Right cardiac atrium (tissue), 5 donors: ENCODE results near the gene TMEM247. TPM values are rescaled to one million over a fixed set of nuclear protein-coding genes. Genes with fewer than 3 reads are reported as not detected.
"Not testable (repeated sequence)": the region's sequence is repeated elsewhere in the genome, so short reads cannot be mapped to it uniquely, and the experiment has no call there.

Experiments used
- ATAC-seq, 2 donors: fragments of 200-7000 bp; cut with Tn5 transposase; one replicate each; pipeline versions ENCODE4 v1.8.0 to v1.9.1; 2020; ENCODE audit warnings: moderate library complexity in 2 of 2, mild to moderate bottlenecking in 1 of 2
- DNase-seq, 3 donors: peaks; one replicate each; pipeline ENCODE4 v3.0.0-alpha.2; 2020
- H3K27ac ChIP-seq: one replicate; pipeline ENCODE4 v1.5.1; 2013; ENCODE audit warnings: mild to moderate bottlenecking, low read length, control low read depth, moderate library complexity
- H3K27me3 ChIP-seq: one replicate; pipeline ENCODE4 v1.6.1; 2013; ENCODE audit not compliant: control insufficient read depth, insufficient read depth
- H3K4me1 ChIP-seq: one replicate; pipeline ENCODE4 v1.6.1; 2013; ENCODE audit warnings: low read length; ENCODE audit not compliant: control insufficient read depth, insufficient read depth
- H3K4me3 ChIP-seq: one replicate; pipeline ENCODE4 v1.5.1; 2013; ENCODE audit warnings: low read length, control low read depth
- H3K9me3 ChIP-seq: one replicate; pipeline ENCODE4 v1.6.1; 2013; ENCODE audit warnings: low read length; ENCODE audit not compliant: control insufficient read depth
- WGBS: extraction: QIAGEN DNeasy Blood & Tissue Kit; methylation state at CpG from one replicate; pipeline ENCODE4 v1.1.7; 2013; 5-methylcytosine and 5-hydroxymethylcytosine counted together
- intact Hi-C, 4 donors: fragments of 100-400 bp; cut with DNase I; formaldehyde crosslinking; loops; one replicate each; pipeline versions ENCODE4 v1.11.0 to v1.14.0; 2022 to 2023
- polyA plus RNA-seq: library from polyadenylated mRNA; stranded (reverse); fragments of 200-250 nt; gene quantifications from one replicate; pipeline ENCODE4 v1.2.3, GENCODE V29; 2013
- total RNA-seq, 4 donors: library from RNA; stranded (reverse); fragmentation: NEBNext Ultra II Directional; extraction: Animal tissue kit (Norgen Biotek cat#: 25700); gene quantifications; one replicate each; pipeline ENCODE4 v1.2.1, GENCODE V29; 2021
- donor health status: healthy with polysubstance abuse.
- donor health status: DM: no; HTN: yes; CAD: no.
- donor health status: DM: no; HTN: no; CAD: no.
- donor health status: DM: no; HTN: yes; CAD: no; lungs with severe emphysema.
- donor health status: DM: yes; HTN: yes; CAD: no.

Gene TMEM247
- total and polyA plus RNA-seq, 5 donors = not detected

DNA sequence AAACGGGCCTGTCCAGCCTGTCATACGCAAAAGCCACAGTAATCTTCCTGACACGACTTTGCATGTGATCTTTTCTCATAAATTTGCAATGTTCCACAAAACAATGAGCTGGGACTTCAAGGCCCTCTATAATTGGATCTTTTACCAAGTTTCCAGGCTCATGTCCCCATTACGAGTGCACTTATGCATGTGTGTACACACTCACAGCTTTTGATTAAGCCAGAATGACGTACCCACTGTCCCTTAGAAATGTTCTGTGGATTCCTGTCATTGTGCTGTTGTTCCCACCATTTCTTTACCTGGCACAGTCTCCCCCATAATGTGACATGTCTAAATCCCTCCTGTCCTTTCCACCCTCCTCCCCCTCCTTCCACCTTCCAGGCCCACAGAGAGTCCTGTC lies 19.7 kb upstream of the TMEM247 start:
- H3K27ac ChIP-seq = peak overlapping the region; percentile 76
- WGBS = 49% methylated on average over 5 of the region's 5 CpGs
- no peak overlapping the region for H3K4me3 ChIP-seq
- intact Hi-C loops = loop anchor here in 1 of 4 donors (2.0 kb wide), 1 partner anchor 465 kb away; no protein-coding TSS in a partner anchor
- DNase-seq (no peak), ATAC-seq (no peak)
- H3K27me3 ChIP-seq = no peaks in the 10 kb centered on the region
- H3K4me1 ChIP-seq = peaks cover 16% of the 10 kb centered on the region
- no peaks in the 10 kb centered on the region for H3K9me3 ChIP-seq

DNA sequence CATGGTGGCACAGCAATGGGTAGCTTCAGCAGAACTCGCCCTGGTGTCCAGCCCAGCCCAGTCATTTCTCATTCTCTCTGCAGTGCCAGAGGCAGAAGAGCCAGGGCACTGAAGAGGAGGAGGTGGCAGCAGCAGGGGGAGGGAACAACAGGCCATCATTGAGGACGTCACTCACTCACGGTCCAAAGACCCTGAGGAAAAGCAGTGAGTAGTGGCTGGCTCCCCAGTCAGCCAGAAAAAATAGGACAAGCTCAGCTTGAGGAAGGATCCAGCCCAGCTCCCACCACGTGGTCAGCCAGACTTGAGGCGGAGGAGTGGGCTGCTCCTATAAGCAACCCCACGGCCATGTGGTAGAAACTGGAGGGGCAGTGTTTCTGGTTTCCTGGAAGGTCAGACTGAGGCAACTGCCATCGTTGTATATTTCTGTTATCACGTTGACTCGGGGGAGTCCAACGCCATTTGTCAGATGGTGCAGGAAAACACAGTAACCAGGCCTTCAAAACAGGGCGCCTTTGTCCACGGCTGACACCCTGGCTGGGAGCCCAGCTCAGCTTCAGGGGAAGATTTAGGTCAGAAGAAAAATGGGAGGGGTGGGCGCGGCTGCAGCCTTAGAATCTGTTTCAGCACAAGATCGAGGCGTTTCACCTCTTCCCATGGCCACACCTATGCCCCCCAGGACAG lies 19.0 kb upstream of the TMEM247 start:
- H3K9me3 ChIP-seq = no peaks in the 10 kb centered on the region
- ATAC-seq (peak; percentile 73 to 78), DNase-seq (peak; percentile 90 to 94 (median 92))
- no peak overlapping the region for H3K4me3 ChIP-seq
- 22% methylated on average over 16 of the region's 16 CpGs for WGBS
- peak overlapping the region; percentile 76 for H3K27ac ChIP-seq
- H3K4me1 ChIP-seq = peaks cover 16% of the 10 kb centered on the region
- intact Hi-C loops = loop anchor here in 1 of 4 donors (2.0 kb wide), 1 partner anchor 466 kb away; no protein-coding TSS in a partner anchor
- H3K27me3 ChIP-seq = no peaks in the 10 kb centered on the region

DNA sequence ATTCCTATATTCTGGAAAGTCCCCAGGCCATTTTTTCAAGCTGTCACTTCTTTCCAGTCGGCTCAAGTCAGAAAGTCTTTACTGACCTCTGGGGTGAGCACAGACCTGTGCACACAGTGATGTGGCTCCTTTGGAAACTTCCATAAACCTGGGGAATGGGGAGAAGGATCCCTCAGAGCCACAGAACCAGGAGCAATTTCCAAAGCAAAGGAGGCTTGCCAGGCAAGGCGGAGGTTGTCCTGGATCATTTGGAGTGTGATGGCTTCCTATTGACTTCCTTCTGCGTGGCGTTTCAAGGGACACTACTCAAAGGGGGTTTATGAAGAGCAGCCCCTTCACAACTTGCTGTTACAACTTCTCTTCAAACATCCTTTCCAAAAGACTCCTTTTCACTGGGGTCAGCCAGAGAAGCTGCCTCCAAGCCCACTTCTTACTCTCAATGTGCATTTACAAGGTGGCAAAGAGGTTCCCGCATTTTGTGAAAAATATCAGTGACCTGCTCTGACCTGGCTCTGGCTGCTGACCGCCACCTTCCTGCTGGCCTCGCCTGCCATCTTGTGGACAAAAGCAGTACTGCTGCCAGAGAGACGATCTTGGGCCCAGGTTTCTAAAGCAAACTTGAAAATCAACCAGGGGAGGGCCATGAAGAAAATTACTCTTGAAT lies 18.2 kb upstream of the TMEM247 start:
- intact Hi-C loops = loop anchor here in 1 of 4 donors (2.0 kb wide), 1 partner anchor 466 kb away; no protein-coding TSS in a partner anchor
- H3K4me1 ChIP-seq = peaks cover 16% of the 10 kb centered on the region
- no peak overlapping the region for H3K4me3 ChIP-seq
- 14% methylated on average over 8 of the region's 8 CpGs for WGBS
- no peaks in the 10 kb centered on the region for H3K9me3 ChIP-seq
- DNase-seq = peak; percentile 75 to 92 (median 89)
- ATAC-seq = peak; percentile 59 to 64
- H3K27me3 ChIP-seq = no peaks in the 10 kb centered on the region
- H3K27ac ChIP-seq = peak overlapping the region; percentile 76

DNA sequence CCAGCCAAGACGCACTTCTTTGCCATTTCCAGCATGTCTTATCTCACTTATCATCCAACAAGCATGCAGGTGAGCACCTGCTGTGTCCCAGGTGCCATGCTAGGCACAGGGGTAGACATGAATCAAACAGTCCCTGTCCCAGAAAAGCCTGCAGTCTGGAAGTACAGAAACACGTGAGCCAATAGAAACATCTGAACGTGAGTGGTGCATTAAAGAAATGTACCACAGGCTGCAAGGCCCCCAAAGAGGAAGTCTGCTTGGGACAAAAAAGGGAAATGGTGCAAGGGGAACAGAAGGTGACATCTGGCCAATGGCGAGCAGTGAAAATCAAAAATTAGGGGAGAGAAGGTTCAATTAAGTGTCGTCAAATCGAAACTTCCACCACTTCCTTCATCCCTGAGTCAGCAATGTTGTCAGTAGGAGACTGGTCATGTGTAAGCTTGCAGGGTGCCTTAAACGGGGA lies 17.6 kb upstream of the TMEM247 start:
- intact Hi-C loops = loop anchor here in 2 of 4 donors (2.0 kb wide), 1 partner anchor 467 kb away; no protein-coding TSS in a partner anchor
- no peak for DNase-seq
- H3K4me3 ChIP-seq = no peak overlapping the region
- peaks cover 16% of the 10 kb centered on the region for H3K4me1 ChIP-seq
- 34% methylated on average over 7 of the region's 7 CpGs for WGBS
- no peaks in the 10 kb centered on the region for H3K27me3 ChIP-seq
- H3K27ac ChIP-seq = no peak overlapping the region
- no peak for ATAC-seq
- H3K9me3 ChIP-seq = no peaks in the 10 kb centered on the region

GRCh38 chr2:46462936-46463335 lies 16.4 kb upstream of the TMEM247 start:
- Histone ChIP-seq H3K27ac (no peak overlapping the region), H3K4me1 (peaks cover 16% of the 10 kb centered on the region), H3K27me3 (no peaks in the 10 kb centered on the region), H3K4me3 (no peak overlapping the region), H3K9me3 (no peaks in the 10 kb centered on the region)
- intact Hi-C loops = loop anchor here in 1 of 4 donors (2.0 kb wide), 1 partner anchor 468 kb away; no protein-coding TSS in a partner anchor
- WGBS = 90% methylated on average over 3 of the region's 3 CpGs
- ATAC-seq (no peak), DNase-seq (no peak)

DNA sequence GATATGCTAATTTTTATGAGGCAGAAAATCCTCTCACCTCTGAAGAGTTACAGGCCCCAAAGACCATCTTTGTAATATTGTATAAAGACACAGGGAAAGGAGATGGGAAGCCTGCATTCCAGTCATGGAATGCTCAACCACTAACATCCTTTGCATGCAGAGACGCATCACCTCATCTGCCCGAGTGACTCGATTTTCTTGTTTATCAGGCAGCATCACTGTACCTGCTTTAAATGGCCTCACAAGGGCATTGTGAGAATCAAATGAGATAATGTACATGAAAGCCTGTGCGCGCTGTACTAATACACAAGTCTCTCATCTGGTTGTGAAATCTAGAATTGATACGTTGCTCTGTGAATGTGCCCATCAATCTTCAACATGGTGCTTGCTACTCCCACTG lies 10.2 kb upstream of the TMEM247 start:
- Histone ChIP-seq H3K27ac (no peak overlapping the region), H3K4me1 (no peaks in the 10 kb centered on the region), H3K4me3 (no peak overlapping the region), H3K9me3 (no peaks in the 10 kb centered on the region), H3K27me3 (no peaks in the 10 kb centered on the region)
- 90% methylated on average over 6 of the region's 6 CpGs for WGBS
- intact Hi-C loops = loop anchor here in 2 of 4 donors (5.0 kb wide), 2 partner anchors 128 to 133 kb away; no protein-coding TSS in a partner anchor
- DNase-seq (no peak), ATAC-seq (no peak)

GRCh38 chr2:46469700-46470099 lies 9.7 kb upstream of the TMEM247 start:
- ATAC-seq (no peak), DNase-seq (no peak)
- Histone ChIP-seq H3K4me1 (no peaks in the 10 kb centered on the region), H3K4me3 (no peak overlapping the region), H3K27me3 (no peaks in the 10 kb centered on the region), H3K27ac (no peak overlapping the region), H3K9me3 (no peaks in the 10 kb centered on the region)
- WGBS = 78% methylated on average over 2 of the region's 2 CpGs
- intact Hi-C loops = loop anchor here in 2 of 4 donors (5.0 kb wide), 2 partner anchors 128 to 133 kb away; no protein-coding TSS in a partner anchor

DNA sequence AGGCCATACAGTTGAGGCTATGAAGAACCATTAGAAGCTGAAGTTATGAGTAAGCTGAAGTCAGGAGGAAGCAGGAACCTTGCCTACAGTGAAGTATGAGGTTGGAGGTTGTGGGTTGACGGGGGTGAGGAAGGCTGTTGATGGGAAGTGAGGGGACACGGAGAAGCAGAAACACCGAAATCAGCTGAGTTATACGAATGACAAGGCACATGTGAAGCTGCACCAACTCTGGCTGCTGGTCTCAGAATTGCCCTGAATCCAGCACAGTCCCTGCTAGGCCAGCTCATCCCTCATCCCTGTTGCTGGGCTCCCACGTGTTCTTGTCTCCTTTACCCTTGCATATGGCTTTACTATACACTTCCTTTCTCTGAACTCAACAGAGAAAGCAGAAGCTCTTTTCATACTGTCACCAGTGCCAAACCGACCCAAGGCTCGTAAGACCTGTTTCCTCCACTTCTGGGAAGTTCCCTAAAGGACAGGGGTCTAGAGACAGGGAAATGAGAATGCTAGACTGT lies 9.2 kb upstream of the TMEM247 start:
- H3K4me3 ChIP-seq = no peak overlapping the region
- H3K4me1 ChIP-seq = no peaks in the 10 kb centered on the region
- WGBS = 78% methylated on average over 7 of the region's 7 CpGs
- H3K27me3 ChIP-seq = no peaks in the 10 kb centered on the region
- H3K9me3 ChIP-seq = no peaks in the 10 kb centered on the region
- no peak overlapping the region for H3K27ac ChIP-seq
- DNase-seq (no peak), ATAC-seq (peak; percentile 59 to 71)
- intact Hi-C loops = no loop called here

- H3K4me1 ChIP-seq = no peaks in the 10 kb centered on the region
- intact Hi-C loops = no loop called here
- DNase-seq = no peak
- no peak overlapping the region for H3K4me3 ChIP-seq
- no peak overlapping the region for H3K27ac ChIP-seq
- ATAC-seq = no peak
- no peaks in the 10 kb centered on the region for H3K27me3 ChIP-seq
- WGBS = 82% methylated on average over 5 of the region's 5 CpGs
- no peaks in the 10 kb centered on the region for H3K9me3 ChIP-seq
Measured at GRCh38 chr2:46471019-46471583, 8.3 kb upstream of the TMEM247 start.

GRCh38 chr2:46471697-46472096 lies 7.7 kb upstream of the TMEM247 start:
- WGBS = 85% methylated on average over 1 of the region's 1 CpG
- H3K9me3 ChIP-seq = no peaks in the 10 kb centered on the region
- no peak for DNase-seq
- H3K27ac ChIP-seq = no peak overlapping the region
- no peak overlapping the region for H3K4me3 ChIP-seq
- H3K27me3 ChIP-seq = no peaks in the 10 kb centered on the region
- intact Hi-C loops = no loop called here
- H3K4me1 ChIP-seq = no peaks in the 10 kb centered on the region
- no peak for ATAC-seq

DNA sequence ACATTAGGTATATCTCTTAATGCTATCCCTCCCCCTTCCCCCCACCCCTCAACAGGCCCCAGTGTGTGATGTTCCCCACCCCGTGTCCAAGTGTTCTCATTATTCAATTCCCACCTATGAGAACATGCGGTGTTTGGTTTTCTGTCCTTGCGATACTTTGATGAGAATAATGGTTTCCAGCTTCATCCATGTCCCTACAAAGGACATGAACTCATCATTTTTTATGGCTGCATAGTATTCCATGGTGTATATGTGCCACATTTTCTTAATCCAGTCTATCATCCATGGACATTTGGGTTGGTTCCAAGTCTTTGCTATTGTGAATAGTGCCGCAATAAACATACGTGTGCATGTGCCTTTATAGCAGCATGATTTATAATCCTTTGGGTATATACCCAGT lies 7.2 kb upstream of the TMEM247 start:
- 94% methylated on average over 4 of the region's 5 CpGs for WGBS
- ATAC-seq, intact Hi-C loops: not testable (repeated sequence)

More for the DNA sequence above, 7.2 kb upstream of the TMEM247 start:
- DNase-seq, H3K4me3 ChIP-seq, H3K4me1 ChIP-seq, H3K27ac ChIP-seq, H3K27me3 ChIP-seq, H3K9me3 ChIP-seq: not testable (repeated sequence)
